ENCODE data around the gene TBX4. TPM values are rescaled to one million over a fixed set of nuclear protein-coding genes. Genes with fewer than 3 reads are reported as not detected.

TBX4 gene
- polyA plus RNA-seq, 1 donor (not counting 4 experiments of a cell fraction or from before 2014, with no cell fraction given): 0.04 TPM

DNA sequence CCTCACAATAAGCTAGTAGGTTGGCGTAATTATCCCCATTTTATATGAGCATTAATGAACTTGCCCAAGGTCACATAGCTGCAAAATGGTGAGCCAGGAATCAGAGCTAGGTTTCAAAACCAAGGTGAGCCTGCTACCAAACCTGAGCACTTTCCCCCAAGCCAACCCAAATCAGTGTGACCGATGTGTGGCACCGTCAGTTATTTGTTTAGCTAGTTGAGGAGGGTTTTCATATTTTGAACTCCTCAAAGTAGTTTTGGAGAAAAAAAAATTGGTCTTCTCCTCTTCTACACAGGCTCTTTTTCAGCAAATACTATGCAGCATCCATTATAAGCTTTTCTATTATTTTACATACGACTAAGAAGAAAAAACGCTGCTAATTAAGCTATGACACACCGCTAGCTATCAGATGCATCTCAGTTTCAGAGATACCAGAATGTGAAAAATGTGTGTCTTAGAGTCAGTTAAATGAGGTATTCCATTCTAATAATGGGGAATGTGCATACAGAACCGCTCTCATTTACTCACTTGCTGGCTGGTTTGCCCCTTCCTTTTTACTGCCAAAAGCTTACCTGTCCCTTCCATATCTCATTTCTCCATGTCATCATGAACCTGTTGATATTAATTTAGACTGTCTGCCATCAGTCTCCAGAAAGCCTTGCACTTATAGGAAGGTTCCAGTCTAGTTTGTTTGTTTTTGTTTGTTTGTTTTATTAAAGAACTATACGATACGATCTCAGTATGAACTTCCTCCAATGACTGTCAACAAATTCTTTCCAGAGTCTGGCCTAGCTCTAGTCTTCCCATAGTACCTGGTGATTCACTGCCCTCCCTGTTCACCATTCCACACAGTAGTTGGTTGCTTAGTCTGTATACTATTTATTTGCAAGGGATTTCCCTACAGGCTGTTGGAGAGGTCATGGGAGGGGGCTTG is 2.2 kb upstream of the TBX4 start:
- DNase-seq (ENCODE audit: low read depth, low spot score): no peak

DNA sequence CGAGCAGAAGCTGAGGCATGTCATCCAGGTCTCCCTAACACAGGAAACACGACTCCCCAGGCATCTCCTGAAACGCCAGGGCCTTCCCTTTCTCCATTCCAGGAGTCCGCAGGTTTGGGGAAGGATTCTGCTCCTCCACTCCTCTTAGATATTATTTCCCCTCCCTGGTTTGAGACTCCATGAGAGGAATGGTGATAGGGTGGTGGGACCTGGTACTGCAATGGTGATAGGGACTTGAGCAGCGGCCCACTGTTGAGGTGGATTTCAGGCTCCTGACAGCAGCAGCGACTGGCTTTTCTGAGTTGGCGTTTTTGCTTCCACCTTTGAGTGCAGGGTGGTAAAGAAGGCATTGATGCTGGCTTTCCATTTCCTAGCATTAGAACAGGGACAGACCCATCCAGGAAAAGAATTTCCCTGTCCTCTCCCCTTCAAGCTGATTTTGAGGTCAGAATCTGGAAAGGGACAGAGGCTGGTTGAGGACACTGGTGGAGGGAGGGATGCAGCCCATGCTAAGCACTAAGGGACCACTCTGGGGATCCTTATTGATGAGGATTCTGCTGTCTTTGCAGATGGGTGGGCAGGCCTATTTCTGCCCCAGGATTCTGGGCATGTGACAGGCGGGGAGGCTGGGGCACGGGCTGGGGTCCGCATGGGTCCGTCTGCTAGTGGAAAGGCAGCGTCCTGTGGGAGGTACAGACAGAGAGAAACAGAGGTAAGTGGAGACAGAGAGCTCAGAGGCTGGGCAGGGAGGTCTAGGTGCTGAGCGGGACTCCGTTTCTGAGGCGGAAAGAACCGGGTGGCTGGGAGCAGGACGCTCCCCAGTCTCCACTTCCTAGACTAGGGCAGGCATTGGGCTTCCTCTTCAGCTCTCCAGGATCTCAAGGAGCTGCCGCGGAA is 1.3 kb upstream of the TBX4 start:
- H4K20me1 ChIP-seq (ENCODE audit: control insufficient read depth, extremely low read depth, insufficient read depth, low read length): no peaks in the 10 kb centered on the region
- no peaks in the 10 kb centered on the region for H3K9me3 ChIP-seq (ENCODE audit: control insufficient read depth, low read depth, low read length)
- H3K4me2 ChIP-seq (ENCODE audit: control insufficient read depth, extremely low read depth, insufficient read depth, low read depth, low read length): no peak overlapping the region
- H3K9ac ChIP-seq (ENCODE audit: control insufficient read depth, extremely low read depth, insufficient read depth, low read length): no peak overlapping the region
- H2AFZ ChIP-seq (ENCODE audit: control insufficient read depth, low read length): no peak overlapping the region
- no peak overlapping the region for H3K4me3 ChIP-seq (ENCODE audit: control insufficient read depth in 2 of 3, extremely low read depth in 1 of 3, insufficient read depth in 2 of 3, low read depth in 1 of 3, low read length in 3 of 3)
- no peak for TF ChIP-seq EZH2 (IDR thresholded peaks at IDR 0.05; ENCODE audit: low read length)
- TF ChIP-seq, protein P1, sequence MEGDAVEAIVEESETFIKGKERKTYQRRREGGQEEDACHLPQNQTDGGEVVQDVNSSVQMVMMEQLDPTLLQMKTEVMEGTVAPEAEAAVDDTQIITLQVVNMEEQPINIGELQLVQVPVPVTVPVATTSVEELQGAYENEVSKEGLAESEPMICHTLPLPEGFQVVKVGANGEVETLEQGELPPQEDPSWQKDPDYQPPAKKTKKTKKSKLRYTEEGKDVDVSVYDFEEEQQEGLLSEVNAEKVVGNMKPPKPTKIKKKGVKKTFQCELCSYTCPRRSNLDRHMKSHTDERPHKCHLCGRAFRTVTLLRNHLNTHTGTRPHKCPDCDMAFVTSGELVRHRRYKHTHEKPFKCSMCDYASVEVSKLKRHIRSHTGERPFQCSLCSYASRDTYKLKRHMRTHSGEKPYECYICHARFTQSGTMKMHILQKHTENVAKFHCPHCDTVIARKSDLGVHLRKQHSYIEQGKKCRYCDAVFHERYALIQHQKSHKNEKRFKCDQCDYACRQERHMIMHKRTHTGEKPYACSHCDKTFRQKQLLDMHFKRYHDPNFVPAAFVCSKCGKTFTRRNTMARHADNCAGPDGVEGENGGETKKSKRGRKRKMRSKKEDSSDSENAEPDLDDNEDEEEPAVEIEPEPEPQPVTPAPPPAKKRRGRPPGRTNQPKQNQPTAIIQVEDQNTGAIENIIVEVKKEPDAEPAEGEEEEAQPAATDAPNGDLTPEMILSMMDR (optimal IDR thresholded peaks at IDR 0.05 in 1 of 3, IDR thresholded peaks at IDR 0.05 in 1 of 3, conservative IDR thresholded peaks at IDR 0.05 in 1 of 3; ENCODE audit: extremely low read depth in 1 of 3, insufficient read depth in 2 of 3, low read length in 3 of 3): no peak
- peaks cover 53% of the 10 kb centered on the region for H3K27me3 ChIP-seq (ENCODE audit: control insufficient read depth, extremely low read depth, insufficient read depth, low read length)
- no peak for FAIRE-seq
- dilution Hi-C loops (cut with MboI; ENCODE audit: extremely low pct_ligation_motif_present, low sequenced_read_pairs): no loop called here
- DNase-seq (ENCODE audit: low read depth, low spot score): no peak
- H3K27ac ChIP-seq (ENCODE audit: control insufficient read depth, insufficient read depth, low read length): no peak overlapping the region
- H3K9me1 ChIP-seq (ENCODE audit: control insufficient read depth, extremely low read depth, insufficient read depth, low read length): no peaks in the 10 kb centered on the region
- no peaks in the 10 kb centered on the region for H3K36me3 ChIP-seq (ENCODE audit: control insufficient read depth in 2 of 2, extremely low read depth in 1 of 2, insufficient read depth in 2 of 2, low read length in 2 of 2)
- no peaks in the 10 kb centered on the region for H3K79me2 ChIP-seq (ENCODE audit: control insufficient read depth, insufficient read depth, low read length)
- H3K4me1 ChIP-seq (ENCODE audit: control insufficient read depth, extremely low read depth, insufficient read depth, low read length): no peaks in the 10 kb centered on the region

More for the DNA sequence above, 2.2 kb upstream of the TBX4 start:
- H3K36me3 ChIP-seq (ENCODE audit: control insufficient read depth in 2 of 2, extremely low read depth in 1 of 2, insufficient read depth in 2 of 2, low read length in 2 of 2): no peaks in the 10 kb centered on the region
- no peaks in the 10 kb centered on the region for H3K4me1 ChIP-seq (ENCODE audit: control insufficient read depth, extremely low read depth, insufficient read depth, low read length)
- H3K27me3 ChIP-seq (ENCODE audit: control insufficient read depth, extremely low read depth, insufficient read depth, low read length): peaks cover 45% of the 10 kb centered on the region
- H3K9me1 ChIP-seq (ENCODE audit: control insufficient read depth, extremely low read depth, insufficient read depth, low read length): no peaks in the 10 kb centered on the region
- H3K27ac ChIP-seq (ENCODE audit: control insufficient read depth, insufficient read depth, low read length): no peak overlapping the region
- H3K9ac ChIP-seq (ENCODE audit: control insufficient read depth, extremely low read depth, insufficient read depth, low read length): no peak overlapping the region
- H3K9me3 ChIP-seq (ENCODE audit: control insufficient read depth, low read depth, low read length): no peaks in the 10 kb centered on the region
- no peak overlapping the region for H3K4me3 ChIP-seq (ENCODE audit: control insufficient read depth in 2 of 3, extremely low read depth in 1 of 3, insufficient read depth in 2 of 3, low read depth in 1 of 3, low read length in 3 of 3)
- TF ChIP-seq, protein P1 (optimal IDR thresholded peaks at IDR 0.05 in 1 of 3, IDR thresholded peaks at IDR 0.05 in 1 of 3, conservative IDR thresholded peaks at IDR 0.05 in 1 of 3; ENCODE audit: extremely low read depth in 1 of 3, insufficient read depth in 2 of 3, low read length in 3 of 3): no peak
- TF ChIP-seq EZH2 (IDR thresholded peaks at IDR 0.05; ENCODE audit: low read length): no peak
- no peaks in the 10 kb centered on the region for H4K20me1 ChIP-seq (ENCODE audit: control insufficient read depth, extremely low read depth, insufficient read depth, low read length)
- dilution Hi-C loops (cut with MboI; ENCODE audit: extremely low pct_ligation_motif_present, low sequenced_read_pairs): no loop called here
- no peak for FAIRE-seq
- H2AFZ ChIP-seq (ENCODE audit: control insufficient read depth, low read length): no peak overlapping the region
- no peaks in the 10 kb centered on the region for H3K79me2 ChIP-seq (ENCODE audit: control insufficient read depth, insufficient read depth, low read length)
- no peak overlapping the region for H3K4me2 ChIP-seq (ENCODE audit: control insufficient read depth, extremely low read depth, insufficient read depth, low read depth, low read length)
